Keratinocyte (primary cell): ENCODE measurements around the gene IQCE. TPM values are rescaled to one million over a fixed set of nuclear protein-coding genes. Genes with fewer than 3 reads are reported as not detected.

Experiments
- DNase-seq: peaks from one replicate; pipeline ENCODE4 v3.0.0-alpha.2; 2011; ENCODE audit warnings: low read depth, missing footprints, low spot score
- FAIRE-seq: peaks from 2 replicates; lab custom pipeline; 2011; peaks lifted over from hg19 to GRCh38; lab: Jason Lieb, UNC
- H2AFZ ChIP-seq: 2 replicates; pipeline ENCODE4 v1.6.0; 2012; ENCODE audit warnings: low read length, control low read depth, inconsistent platforms; ENCODE audit not compliant: control insufficient read depth
- H3K27ac ChIP-seq: 2 replicates; pipeline ENCODE4 v1.5.1; 2011; ENCODE audit warnings: low read length; ENCODE audit not compliant: control insufficient read depth, insufficient read depth
- H3K27me3 ChIP-seq: 3 replicates; pipeline ENCODE4 v1.6.0; 2011; ENCODE audit warnings: low read length; ENCODE audit not compliant: control insufficient read depth, insufficient read depth; ENCODE audit errors: extremely low read depth
- H3K36me3 ChIP-seq, 2 experiments: 2 replicates in 1 of 2; 3 replicates in 1 of 2; pipeline ENCODE4 v1.5.1; 2011; ENCODE audit warnings: low read length in 2 of 2, mild to moderate bottlenecking in 1 of 2; ENCODE audit not compliant: control insufficient read depth in 2 of 2, insufficient read depth in 2 of 2; ENCODE audit errors: extremely low read depth in 1 of 2
- H3K4me1 ChIP-seq: 3 replicates; pipeline ENCODE4 v1.5.1; 2011; ENCODE audit warnings: low read length; ENCODE audit not compliant: control insufficient read depth, insufficient read depth; ENCODE audit errors: extremely low read depth
- H3K4me2 ChIP-seq: 3 replicates; pipeline ENCODE4 v1.6.0; 2011; ENCODE audit warnings: low read depth, low read length; ENCODE audit not compliant: control insufficient read depth, insufficient read depth; ENCODE audit errors: extremely low read depth
- H3K4me3 ChIP-seq, 3 experiments: fragments of 200-600 bp in 1 of 3; sonication (generic) in 1 of 3; 2 replicates in 2 of 3; 3 replicates in 1 of 3; pipeline ENCODE4 v1.5.1; 2011 to 2016; ENCODE audit warnings: low read length in 3 of 3, mild to moderate bottlenecking in 3 of 3, control low read depth in 2 of 3, inconsistent platforms in 1 of 3, low read depth in 1 of 3, mixed read lengths in 1 of 3, mixed run types in 1 of 3, moderate library complexity in 1 of 3; ENCODE audit not compliant: control insufficient read depth in 2 of 3, insufficient read depth in 2 of 3; ENCODE audit errors: extremely low read depth in 1 of 3
- H3K79me2 ChIP-seq: 2 replicates; pipeline ENCODE4 v1.6.0; 2012; ENCODE audit warnings: low read length; ENCODE audit not compliant: control insufficient read depth, insufficient read depth
- H3K9ac ChIP-seq: 3 replicates; pipeline ENCODE4 v1.6.0; 2011; ENCODE audit warnings: low read length; ENCODE audit not compliant: control insufficient read depth, insufficient read depth; ENCODE audit errors: extremely low read depth
- H3K9me1 ChIP-seq: 3 replicates; pipeline ENCODE4 v1.6.0; 2011; ENCODE audit warnings: low read length; ENCODE audit not compliant: control insufficient read depth, insufficient read depth; ENCODE audit errors: extremely low read depth
- H3K9me3 ChIP-seq: 2 replicates; pipeline ENCODE4 v1.5.1; 2012; ENCODE audit warnings: low read depth, low read length; ENCODE audit not compliant: control insufficient read depth
- H4K20me1 ChIP-seq: 3 replicates; pipeline ENCODE4 v1.6.0; 2011; ENCODE audit warnings: low read length; ENCODE audit not compliant: control insufficient read depth, insufficient read depth; ENCODE audit errors: extremely low read depth
- CTCF ChIP-seq, 3 experiments: IDR thresholded peaks in 1 of 3; conservative IDR thresholded peaks in 1 of 3; optimal IDR thresholded peaks in 1 of 3; 2 replicates in 2 of 3; 3 replicates in 1 of 3; pipeline versions ENCODE3 to v1.5.1; 2011; ENCODE audit warnings: low read length in 3 of 3, mild to moderate bottlenecking in 3 of 3, moderate library complexity in 2 of 3, control low read depth in 1 of 3, inconsistent platforms in 1 of 3; ENCODE audit not compliant: insufficient read depth in 2 of 3; ENCODE audit errors: extremely low read depth in 1 of 3
- EZH2 ChIP-seq: IDR thresholded peaks from one replicate; pipeline ENCODE4 v1.6.1; 2012; ENCODE audit warnings: inconsistent platforms, mild to moderate bottlenecking, low read length, moderate library complexity
- dilution Hi-C: fragments of 300-500 bp; cut with MboI; formaldehyde crosslinking; loops from one replicate; pipeline ENCODE4 v1.7.0; 2020; ENCODE audit warnings: low sequenced_read_pairs; ENCODE audit not compliant: extremely low pct_ligation_motif_present
- polyA plus RNA-seq, 5 experiments: library from polyadenylated mRNA; depleted of rRNA in 3 of 5; stranded (reverse) in 3 of 5; stranded (forward) in 1 of 5; unstranded in 1 of 5; fragments of >200 nt; gene quantifications; 1 replicate in 1 of 5; 2 replicates in 3 of 5; 3 replicates in 1 of 5; pipeline versions ENCODE4 v1.2.1 to v1.2.3, GENCODE V29; 2011 to 2012; ENCODE audit warnings: missing spikeins in 2 of 5, low read depth in 1 of 5, low replicate concordance in 1 of 5

IQCE gene
- polyA plus RNA-seq, 1 donor (not counting 4 experiments of a cell fraction or from before 2014, with no cell fraction given) = 5.2 TPM

GRCh38 chr7:2621061-2621828, 62.5 kb downstream of the IQCE start:
- no peak overlapping the region for H3K4me2 ChIP-seq
- no peaks in the 10 kb centered on the region for H4K20me1 ChIP-seq
- H3K79me2 ChIP-seq = no peaks in the 10 kb centered on the region
- H3K4me1 ChIP-seq = peaks cover 9% of the 10 kb centered on the region
- dilution Hi-C loops = no loop called here
- H3K27ac ChIP-seq = no peak overlapping the region
- no peak overlapping the region for H3K9ac ChIP-seq
- no peak overlapping the region for H3K4me3 ChIP-seq
- FAIRE-seq (no peak), DNase-seq (no peak)
- TF ChIP-seq EZH2 (no peak), CTCF (optimal IDR thresholded peaks at IDR 0.05 in 1 of 3, IDR thresholded peaks at IDR 0.05 in 1 of 3, conservative IDR thresholded peaks at IDR 0.05 in 1 of 3; ENCODE audit: extremely low read depth in 1 of 3, insufficient read depth in 2 of 3, low read length in 3 of 3) (no peak)
- no peaks in the 10 kb centered on the region for H3K9me3 ChIP-seq
- H3K9me1 ChIP-seq = no peaks in the 10 kb centered on the region
- H2AFZ ChIP-seq = no peak overlapping the region
- peaks cover 32% of the 10 kb centered on the region for H3K27me3 ChIP-seq
- no peaks in the 10 kb centered on the region for H3K36me3 ChIP-seq

- Histone ChIP-seq H3K9ac (no peak overlapping the region), H3K4me3 (no peak overlapping the region), H3K27me3 (peaks cover 24% of the 10 kb centered on the region), H3K9me3 (no peaks in the 10 kb centered on the region), H3K9me1 (no peaks in the 10 kb centered on the region), H2AFZ (no peak overlapping the region), H4K20me1 (no peaks in the 10 kb centered on the region), H3K27ac (no peak overlapping the region), H3K4me1 (peaks cover 9% of the 10 kb centered on the region), H3K36me3 (no peaks in the 10 kb centered on the region), H3K79me2 (no peaks in the 10 kb centered on the region), H3K4me2 (no peak overlapping the region)
- FAIRE-seq (no peak), DNase-seq (no peak)
- dilution Hi-C loops = no loop called here
- no peak for TF ChIP-seq CTCF (optimal IDR thresholded peaks at IDR 0.05 in 1 of 3, IDR thresholded peaks at IDR 0.05 in 1 of 3, conservative IDR thresholded peaks at IDR 0.05 in 1 of 3; ENCODE audit: extremely low read depth in 1 of 3, insufficient read depth in 2 of 3, low read length in 3 of 3)
- TF ChIP-seq EZH2 = no peak
Observed at GRCh38 chr7:2621948-2622640, 63.3 kb downstream of the IQCE start.
